Panc1 (cell line): ENCODE measurements around the gene NCKAP5. TPM values are rescaled to one million over a fixed set of nuclear protein-coding genes. Genes with fewer than 3 reads are reported as not detected.

Experiments
- ATAC-seq: fragments of 200-7000 bp; cut with Tn5 transposase; 2 replicates; pipeline ENCODE4 v1.9.1; 2020; ENCODE audit warnings: mild to moderate bottlenecking, moderate library complexity
- BruUV-seq: library from RNA; stranded (reverse); fragments of 400-500 nt; replicated peaks from 2 replicates; lab custom pipeline; 2021; lab: Mats Ljungman, UMichigan
- CTCF ChIA-PET: fragments of 300-600 bp; sonication (Branson Sonifier 250); formaldehyde crosslinking; loops from one replicate; lab custom pipeline; 2022; ENCODE audit warnings: antibody characterized with exemption; lab: Charles Lee
- POLR2A ChIA-PET: fragments of 300-600 bp; sonication (Branson Sonifier 250); formaldehyde crosslinking; loops from one replicate; lab custom pipeline; 2022; ENCODE audit warnings: antibody characterized with exemption; lab: Charles Lee
- DNase-seq: peaks from one replicate; pipeline ENCODE4 v3.0.0-alpha.2; 2010; ENCODE audit warnings: low read depth, low spot score
- H3K27ac ChIP-seq: 2 replicates; pipeline ENCODE4 v1.5.1; 2011; ENCODE audit warnings: mild to moderate bottlenecking, low read length, inconsistent platforms
- H3K27me3 ChIP-seq: fragments of 200-500 bp; sonication (Bioruptor generic); 2 replicates; pipeline ENCODE4 v1.6.0; 2014; ENCODE audit warnings: low read length, inconsistent platforms; ENCODE audit not compliant: control insufficient read depth, insufficient read depth
- H3K36me3 ChIP-seq: fragments of 200-500 bp; sonication (Bioruptor generic); 2 replicates; pipeline ENCODE4 v1.5.1; 2014; ENCODE audit warnings: inconsistent platforms, mild to moderate bottlenecking, low read length, moderate library complexity; ENCODE audit not compliant: control insufficient read depth, insufficient read depth
- H3K4me1 ChIP-seq: 2 replicates; pipeline ENCODE4 v1.5.1; 2011; ENCODE audit warnings: inconsistent platforms, mild to moderate bottlenecking, low read length, moderate library complexity; ENCODE audit not compliant: control insufficient read depth, insufficient read depth
- H3K4me3 ChIP-seq, 2 experiments: 2 replicates each; pipeline ENCODE4 v1.5.1; 2011 to 2012; ENCODE audit warnings: low read depth in 2 of 2, low read length in 2 of 2, mild to moderate bottlenecking in 2 of 2, inconsistent platforms in 1 of 2, moderate library complexity in 1 of 2
- H3K9me3 ChIP-seq: fragments of 200-500 bp; sonication (Bioruptor generic); 2 replicates; pipeline ENCODE4 v1.5.1; 2014; ENCODE audit warnings: low read depth, mild to moderate bottlenecking, inconsistent platforms, low read length, moderate library complexity; ENCODE audit not compliant: control insufficient read depth, insufficient read depth
- CTCF ChIP-seq: fragments of 450-650 bp; IDR thresholded peaks from 2 replicates; pipeline ENCODE4 v1.5.1; 2017; ENCODE audit warnings: mild to moderate bottlenecking
- POLR2AphosphoS5 ChIP-seq: IDR thresholded peaks from 2 replicates; pipeline ENCODE4 v1.6.1; 2012; ENCODE audit warnings: mild to moderate bottlenecking, low read depth, low read length, moderate library complexity
- REST ChIP-seq, 2 experiments: IDR thresholded peaks; 2 replicates each; pipeline ENCODE4 v1.6.1; 2011 to 2012; ENCODE audit warnings: low read depth in 2 of 2, control low read depth in 1 of 2, low read length in 1 of 2, mild to moderate bottlenecking in 1 of 2, moderate library complexity in 1 of 2; ENCODE audit not compliant: insufficient read depth in 1 of 2
- SIN3A ChIP-seq: IDR thresholded peaks from 2 replicates; pipeline ENCODE4 v1.6.1; 2012; ENCODE audit warnings: low read depth, mild to moderate bottlenecking, low read length, moderate library complexity, borderline replicate concordance; ENCODE audit not compliant: insufficient read depth
- TCF7L2 ChIP-seq: IDR thresholded peaks from 2 replicates; pipeline ENCODE4 v1.6.1; 2011; ENCODE audit warnings: mild to moderate bottlenecking, low read depth, low read length, inconsistent platforms
- in situ Hi-C: cut with HindIII; loops from 2 replicates; pipeline ENCODE4 v1.10.0; 2016; ENCODE audit warnings: low sequenced_read_pairs, low pct_unique_long_range_greater_than_20kb
- intact Hi-C: fragments of 100-400 bp; cut with micrococcal nuclease; formaldehyde crosslinking; loops from one replicate; pipeline ENCODE4 v1.10.0; 2022; ENCODE audit not compliant: unreplicated experiment
- total RNA-seq: library from RNA; stranded (reverse); gene quantifications from one replicate; pipeline ENCODE4 v1.2.1, GENCODE V29; 2021; ENCODE audit not compliant: unreplicated experiment

The NCKAP5 gene
- total RNA-seq, 1 experiment from 2014 or later = 0.10 TPM

- intact Hi-C loops (no loop called here), in situ Hi-C loops (no loop called here)
- no peaks in the 10 kb centered on the region for H3K4me1 ChIP-seq
- ATAC-seq (no peak), DNase-seq (no peak)
- CTCF ChIA-PET = no interaction called here
- H3K9me3 ChIP-seq = no peaks in the 10 kb centered on the region
- no peak for TF ChIP-seq POLR2AphosphoS5
- TF ChIP-seq SIN3A = no peak
- no peak for TF ChIP-seq REST (IDR thresholded peaks at IDR 0.05; ENCODE audit: insufficient read depth in 1 of 2, low read depth in 2 of 2, low read length in 1 of 2)
- TF ChIP-seq CTCF = no peak
- TF ChIP-seq TCF7L2 = no peak
- no peak overlapping the region for H3K4me3 ChIP-seq
- POLR2A ChIA-PET = interaction anchor here (0.7 kb wide), 1 partner anchor 609 kb away, joined by 9 read pairs; no protein-coding TSS in a partner anchor
- H3K27ac ChIP-seq = no peak overlapping the region
- H3K36me3 ChIP-seq = no peaks in the 10 kb centered on the region
- H3K27me3 ChIP-seq = no peaks in the 10 kb centered on the region
- BruUV-seq = no TSS peak
These were observed 303.3 kb downstream of the NCKAP5 start for GRCh38 chr2:133264989-133265401.

GRCh38 chr2:133262893-133263292 is 305.4 kb downstream of the NCKAP5 start:
- H3K4me1 ChIP-seq = no peaks in the 10 kb centered on the region
- in situ Hi-C loops (no loop called here), intact Hi-C loops (no loop called here)
- no peak overlapping the region for H3K27ac ChIP-seq
- no peak overlapping the region for H3K4me3 ChIP-seq
- TF ChIP-seq SIN3A = no peak
- peak; percentile 20; the same call in 1 of the 2 replicates for TF ChIP-seq CTCF
- ATAC-seq = no peak
- ChIA-PET POLR2A (interaction anchor here (0.6 kb wide), 1 partner anchor 878 kb away, joined by 4 read pairs; no protein-coding TSS in a partner anchor), CTCF (no interaction called here)
- no peaks in the 10 kb centered on the region for H3K9me3 ChIP-seq
- BruUV-seq = no TSS peak
- no peaks in the 10 kb centered on the region for H3K27me3 ChIP-seq
- no peaks in the 10 kb centered on the region for H3K36me3 ChIP-seq
- no peak for DNase-seq

- H3K4me1 ChIP-seq = no peaks in the 10 kb centered on the region
- H3K27me3 ChIP-seq = no peaks in the 10 kb centered on the region
- DNase-seq = no peak
- H3K27ac ChIP-seq = no peak overlapping the region
- no TSS peak for BruUV-seq
- ChIA-PET POLR2A (no interaction called here), CTCF (no interaction called here)
- no peaks in the 10 kb centered on the region for H3K9me3 ChIP-seq
- intact Hi-C loops (no loop called here), in situ Hi-C loops (no loop called here)
- H3K4me3 ChIP-seq = no peak overlapping the region
- ATAC-seq = no peak
- no peaks in the 10 kb centered on the region for H3K36me3 ChIP-seq
- TF ChIP-seq TCF7L2 (no peak), POLR2AphosphoS5 (no peak), REST (IDR thresholded peaks at IDR 0.05; ENCODE audit: insufficient read depth in 1 of 2, low read depth in 2 of 2, low read length in 1 of 2) (no peak), SIN3A (no peak), CTCF (no peak)
These were observed 312.9 kb downstream of the NCKAP5 start for GRCh38 chr2:133255360-133255759.
